Fibroblast of skin of right biceps (primary cell): Measurements from ENCODE around the gene OR5B21.
A peak's percentile ranks its signal among the peaks of the same experiment; 100 is the strongest.

Experiments used
- DNase-seq: peaks from one replicate; pipeline ENCODE4 v3.0.0-alpha.2; 2013

OR5B21 gene

GRCh38 chr11:58508005-58508404, at the start of gene OR5B21:
Gene OR5B21, minus strand, starts transcription at chr11:58508105. Its CDS starts 0 bp downstream, at chr11:58508105.
- DNase-seq = no peak

GRCh38 chr11:58549644-58550043, 41.7 kb upstream of the OR5B21 start:
- no peak for DNase-seq

DNA sequence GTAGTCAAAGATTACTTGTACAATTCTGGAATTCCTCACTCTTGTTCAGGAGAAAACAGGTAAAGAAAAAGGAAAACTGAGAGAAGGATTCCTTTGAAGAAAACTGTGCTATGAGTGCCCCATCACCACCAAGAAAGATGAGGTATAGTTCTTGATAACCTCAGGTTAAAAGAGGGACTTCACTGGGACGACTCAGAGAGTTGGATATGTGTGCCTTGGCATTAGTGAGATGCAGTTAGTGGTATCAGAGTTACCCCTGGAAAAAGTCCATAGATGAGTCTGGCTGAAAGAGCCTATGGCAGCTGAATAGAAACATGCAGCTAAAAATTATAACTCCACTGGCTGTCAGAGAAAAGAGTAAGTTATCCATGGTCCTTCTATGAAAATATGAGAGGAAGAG, 38.9 kb upstream of the OR5B21 start:
- no peak for DNase-seq

DNA sequence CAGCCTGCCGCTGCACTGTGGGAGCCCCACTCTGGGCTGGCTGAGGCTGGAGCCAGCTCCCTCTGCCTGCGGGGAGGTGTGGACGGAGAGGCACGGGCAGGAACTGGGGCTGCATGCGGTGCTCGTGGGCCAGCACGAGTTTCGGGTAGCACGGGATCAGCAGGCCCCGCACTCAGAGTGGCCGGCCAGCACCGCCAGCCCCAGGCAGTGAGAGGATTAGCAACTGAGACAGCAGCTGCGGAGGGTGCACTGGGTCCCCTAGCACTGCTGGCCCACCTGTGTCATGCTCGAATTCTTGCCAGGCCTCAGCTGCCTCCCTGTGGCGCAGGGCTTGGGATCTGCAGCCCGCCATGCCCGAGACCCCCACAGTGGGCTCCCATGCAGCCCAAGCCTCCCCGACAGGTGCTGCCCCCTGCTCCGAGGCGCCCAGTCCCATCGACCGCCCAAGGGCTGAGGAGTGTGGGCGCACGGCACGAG, 24.0 kb upstream of the OR5B21 start:
- DNase-seq = no peak

DNA sequence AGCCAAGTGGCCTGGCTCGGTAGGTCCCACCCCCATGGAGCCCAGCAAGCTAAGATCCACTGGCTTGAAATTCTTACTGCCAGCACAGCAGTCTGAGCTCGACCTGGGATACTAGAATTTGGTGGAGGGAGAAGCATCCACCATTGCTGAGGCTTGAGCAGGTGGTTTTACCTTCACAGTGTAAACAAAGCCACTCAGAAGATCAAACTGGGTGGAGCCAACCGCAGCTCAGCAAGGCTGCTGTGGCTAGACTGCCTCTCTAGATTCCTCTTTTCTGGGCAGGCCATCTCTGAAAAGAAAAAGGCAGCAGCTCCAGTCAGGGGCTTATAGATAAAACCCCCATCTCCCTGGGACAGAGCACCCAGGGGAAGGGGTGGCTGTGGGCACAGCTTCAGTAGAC, 22.3 kb upstream of the OR5B21 start:
- DNase-seq = no peak

GRCh38 chr11:58527429-58527828, 19.5 kb upstream of the OR5B21 start:
- DNase-seq = no peak

GRCh38 chr11:58526721-58527120, 18.8 kb upstream of the OR5B21 start:
- DNase-seq = no peak

GRCh38 chr11:58525037-58525614, 17.2 kb upstream of the OR5B21 start:
- no peak for DNase-seq

GRCh38 chr11:58524232-58525036, 16.5 kb upstream of the OR5B21 start:
- peak; percentile 76 for DNase-seq

GRCh38 chr11:58513747-58514367, 6.0 kb upstream of the OR5B21 start:
- peak; percentile 51 for DNase-seq

DNA sequence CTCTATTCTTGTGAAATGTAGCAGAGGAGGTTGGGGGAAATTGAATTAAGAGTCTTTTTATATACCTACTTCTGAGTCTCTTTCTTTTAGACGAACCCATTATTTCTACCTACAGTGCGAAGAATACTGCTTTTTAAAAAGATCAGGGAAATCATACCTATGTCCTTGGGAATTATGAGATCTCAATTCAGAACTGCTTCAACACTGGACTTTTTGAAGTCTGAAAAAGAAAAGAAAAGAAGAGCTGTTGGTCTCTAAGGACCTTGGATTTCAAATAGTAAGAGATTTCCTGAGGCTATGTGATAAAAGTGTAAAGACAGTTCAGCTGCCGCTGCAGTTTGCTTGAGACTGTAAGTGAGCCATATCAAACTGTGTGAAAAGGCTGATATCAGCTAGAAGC, 3.7 kb upstream of the OR5B21 start:
- no peak for DNase-seq

DNA sequence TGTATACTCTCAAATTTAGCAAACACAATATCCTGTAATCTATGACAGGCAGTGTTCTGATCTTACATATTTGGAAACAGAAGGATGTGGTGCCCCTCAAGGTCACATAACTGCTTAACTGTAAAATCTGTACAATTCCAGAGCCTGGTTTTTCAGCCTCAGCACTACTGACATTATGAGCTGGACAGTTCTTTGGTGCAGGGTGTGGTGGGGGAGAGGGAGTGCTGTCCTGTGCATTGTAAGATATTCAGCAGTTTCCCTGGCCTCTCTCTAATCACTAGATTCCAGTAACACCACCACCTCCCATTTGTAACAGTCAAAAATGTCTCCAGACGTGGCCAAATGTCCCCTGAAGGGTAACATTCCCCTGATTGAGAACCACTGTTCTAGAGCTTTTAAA, 1.8 kb upstream of the OR5B21 start:
- DNase-seq = no peak

DNA sequence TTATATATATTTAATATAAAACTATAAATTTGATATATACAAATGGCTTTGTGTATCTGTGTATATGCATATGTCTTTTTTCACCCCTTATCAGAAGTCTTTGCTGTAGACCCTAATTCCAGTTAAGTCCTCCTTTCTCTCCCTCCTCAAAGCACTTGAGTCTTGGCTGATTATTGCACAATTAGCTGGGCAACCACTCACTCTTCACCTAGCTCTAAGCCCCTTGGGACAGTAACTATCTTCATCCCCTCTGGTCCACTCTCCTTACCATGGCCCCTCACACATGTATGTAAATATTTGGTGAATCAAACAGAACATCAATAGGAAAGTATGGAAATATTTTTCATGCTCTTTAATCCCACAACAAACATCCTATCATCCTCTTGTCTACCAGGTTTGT, 909 bp upstream of the OR5B21 start:
- DNase-seq = no peak

- DNase-seq = no peak
Observed at GRCh38 chr11:58507355-58507754, 550 bp downstream of the OR5B21 start.

DNA sequence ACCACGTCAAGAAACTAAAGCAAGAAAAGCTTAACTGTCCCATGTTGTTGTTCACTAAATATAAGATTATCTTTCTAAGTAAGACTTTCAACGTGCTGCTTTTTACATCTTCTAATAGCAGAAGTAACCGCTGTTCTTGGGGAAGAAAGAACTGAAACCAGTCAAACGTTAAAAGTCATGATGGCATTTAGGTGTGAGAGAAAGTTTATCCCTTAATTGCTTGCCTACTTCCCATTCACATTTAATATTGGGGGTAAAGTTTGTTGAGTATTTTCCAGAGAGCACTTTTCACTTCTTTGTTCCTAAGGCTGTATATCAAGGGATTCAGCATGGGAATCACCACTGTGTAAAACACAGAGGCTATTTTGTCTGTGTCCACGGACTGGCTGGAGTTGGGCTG, 970 bp downstream of the OR5B21 start:
- DNase-seq = no peak

DNA sequence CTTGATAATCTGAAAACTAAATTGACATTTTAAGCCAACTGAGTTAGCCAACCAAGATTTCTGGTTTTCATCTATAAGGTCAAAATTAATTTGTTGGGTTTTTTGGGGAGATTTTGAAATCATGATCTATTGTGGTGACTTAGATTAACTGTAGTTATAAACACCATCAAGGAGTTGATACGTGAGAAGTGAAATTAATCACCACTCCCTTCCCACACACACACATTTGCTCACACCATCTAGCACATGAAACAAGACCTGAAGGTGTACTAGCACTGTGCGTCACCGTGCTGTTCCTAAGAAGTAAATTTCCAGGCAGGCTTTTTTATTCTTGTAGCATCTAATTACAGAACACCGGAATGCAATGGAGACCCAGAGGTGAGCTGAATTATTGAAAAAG, 2.1 kb downstream of the OR5B21 start:
- no peak for DNase-seq

- no peak for DNase-seq
Observed at GRCh38 chr11:58504232-58504631, 3.7 kb downstream of the OR5B21 start.

DNA sequence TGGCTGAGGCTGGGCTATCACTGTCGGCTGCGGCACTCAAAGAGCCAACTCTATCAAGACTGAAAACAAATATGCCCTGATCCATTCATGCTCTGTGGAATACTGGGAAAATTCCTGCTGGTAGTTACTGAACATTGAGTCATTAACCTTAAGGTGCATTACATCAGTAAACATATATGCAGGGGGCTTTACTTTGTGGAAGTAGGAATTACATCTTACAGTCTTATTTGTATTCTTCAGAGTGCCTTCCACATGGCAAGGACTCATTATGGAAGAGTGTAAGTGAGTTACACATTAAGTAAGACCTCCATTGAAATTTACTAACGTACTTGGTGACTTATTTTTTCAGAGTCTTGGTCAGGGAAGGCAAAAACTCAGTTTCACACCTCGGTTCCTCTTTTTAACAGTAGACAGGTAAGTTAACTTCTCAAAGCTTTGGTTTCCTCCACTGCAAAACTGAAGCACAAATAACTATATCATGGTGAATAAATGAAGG, 4.5 kb downstream of the OR5B21 start:
- no peak for DNase-seq

- DNase-seq = no peak
Observed at GRCh38 chr11:58502004-58502403, 5.9 kb downstream of the OR5B21 start.

DNA sequence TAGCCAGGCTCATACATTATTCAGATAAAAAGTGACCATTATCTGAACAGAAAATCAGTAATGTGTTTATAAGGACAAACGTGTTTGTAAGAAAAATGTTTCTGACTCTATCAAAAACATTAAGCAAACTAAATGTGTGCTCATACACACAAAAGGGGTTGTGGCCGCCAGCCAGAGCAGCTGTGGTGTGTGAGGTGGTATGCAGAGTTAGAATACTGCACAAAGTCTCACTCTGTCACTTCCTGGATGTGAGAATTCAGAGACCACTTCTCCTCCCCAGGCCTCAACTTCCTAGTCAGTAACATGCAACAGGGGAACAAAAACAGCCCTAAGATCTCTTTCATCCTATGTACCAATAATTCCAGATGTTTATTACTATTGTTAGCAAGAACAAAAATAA, 9.4 kb downstream of the OR5B21 start:
- DNase-seq = no peak

- DNase-seq = no peak
Observed at GRCh38 chr11:58497951-58498350, 10.0 kb downstream of the OR5B21 start.

DNA sequence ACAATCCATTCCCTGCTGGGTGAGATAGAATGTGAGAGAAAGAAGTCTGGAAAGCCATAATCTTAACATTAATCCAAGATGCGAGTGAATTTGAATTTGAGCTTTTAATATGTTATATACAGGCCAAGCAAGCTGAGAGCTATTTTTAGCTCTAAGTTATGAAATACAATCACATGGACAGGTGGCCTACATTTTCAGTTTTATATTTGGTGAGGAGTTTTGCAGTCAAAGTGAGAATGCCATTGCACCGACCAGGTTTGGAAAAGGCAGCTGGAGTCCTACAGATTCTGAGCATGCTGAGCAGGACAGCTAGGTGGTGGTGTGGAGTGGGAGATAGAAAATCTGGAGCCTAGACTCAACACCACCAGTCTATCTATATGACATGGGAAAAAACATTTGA, 12.0 kb downstream of the OR5B21 start:
- no peak for DNase-seq

GRCh38 chr11:58494101-58494500, 13.8 kb downstream of the OR5B21 start:
- peak; percentile 22 for DNase-seq

- DNase-seq = peak; percentile 16
Observed at GRCh38 chr11:58493676-58494075, 14.2 kb downstream of the OR5B21 start.
